C4-2B (cell line): ENCODE results near the gene WFDC1.

Experiments
- CTCF ChIP-seq: fragments of 450-650 bp; conservative IDR thresholded peaks from 2 replicates; pipeline ENCODE4 v1.5.1; 2017; ENCODE audit warnings: mild to moderate bottlenecking
- ZFX ChIP-seq: fragments of 450-650 bp; IDR thresholded peaks from 2 replicates; pipeline ENCODE4 v1.6.1; 2017

GRCh38 chr16:84350685-84351400, 56.2 kb downstream of the WFDC1 start:
- TF ChIP-seq CTCF, result no peak
- no peak for TF ChIP-seq ZFX
